Activated T-helper 17 cell treated with anti-CD3 and anti-CD28 coated beads, Interleukin-2, amount 50 U/mL, for 72 hours (primary cell): ENCODE measurements around the gene SNAPC4. TPM values are rescaled to one million over a fixed set of nuclear protein-coding genes. Genes with fewer than 3 reads are reported as not detected.

Source experiments
- ATAC-seq: fragments of 150-1000 bp; cut with Tn5 transposase; replicated peaks from 2 replicates; pipeline ENCODE4 v1.10.0; 2021; ENCODE audit warnings: mild to moderate bottlenecking, moderate library complexity
- H3K27ac Mint-ChIP-seq: one replicate; pipeline ENCODE4 v1.8.0; 2022; ENCODE audit warnings: mixed read lengths
- H3K27me3 Mint-ChIP-seq: one replicate; pipeline ENCODE4 v1.8.0; 2022; ENCODE audit warnings: mixed read lengths
- H3K36me3 Mint-ChIP-seq: one replicate; pipeline ENCODE4 v1.8.0; 2022; ENCODE audit warnings: low read depth, mild to moderate bottlenecking, mixed read lengths
- H3K4me1 Mint-ChIP-seq: one replicate; pipeline ENCODE4 v1.8.0; 2022; ENCODE audit warnings: mixed read lengths
- H3K4me3 Mint-ChIP-seq: one replicate; pipeline ENCODE4 v1.8.0; 2022; ENCODE audit warnings: mild to moderate bottlenecking, mixed read lengths
- H3K9me3 Mint-ChIP-seq: one replicate; pipeline ENCODE4 v1.8.0; 2022; ENCODE audit warnings: mixed read lengths
- total RNA-seq, 2 donors: library from RNA; stranded (reverse); gene quantifications; one replicate each; pipeline ENCODE4 v1.2.3, GENCODE V29; 2022

Gene SNAPC4
- 10 to 100 TPM; 16.3 to 21.9 TPM for total RNA-seq

- peak; percentile 66 for ATAC-seq
These were observed at the start of gene SNAPC4 for GRCh38 chr9:136400038-136400834. SNAPC4 (minus strand) TSS chr9:136400170; CDS start chr9:136398428, 1,742 bp downstream.

GRCh38 chr9:136448655-136449054 lies 48.7 kb upstream of the SNAPC4 start:
- no peak overlapping the region for H3K4me3 Mint-ChIP-seq
- H3K4me1 Mint-ChIP-seq = no peaks in the 10 kb centered on the region
- ATAC-seq = no peak
- H3K27me3 Mint-ChIP-seq = no peaks in the 10 kb centered on the region
- H3K36me3 Mint-ChIP-seq = peaks cover 95% of the 10 kb centered on the region
- H3K9me3 Mint-ChIP-seq = no peaks in the 10 kb centered on the region
- no peak overlapping the region for H3K27ac Mint-ChIP-seq

More at GRCh38 chr9:136400038-136400834, at the start of gene SNAPC4:
- Mint-ChIP-seq H3K27me3 (no peaks in the 10 kb centered on the region), H3K36me3 (peaks cover 79% of the 10 kb centered on the region), H3K27ac (peak within 1 kb of the TSS; percentile 91), H3K9me3 (no peaks in the 10 kb centered on the region), H3K4me3 (peak within 1 kb of the TSS; percentile 88), H3K4me1 (peaks cover 23% of the 10 kb centered on the region)

DNA sequence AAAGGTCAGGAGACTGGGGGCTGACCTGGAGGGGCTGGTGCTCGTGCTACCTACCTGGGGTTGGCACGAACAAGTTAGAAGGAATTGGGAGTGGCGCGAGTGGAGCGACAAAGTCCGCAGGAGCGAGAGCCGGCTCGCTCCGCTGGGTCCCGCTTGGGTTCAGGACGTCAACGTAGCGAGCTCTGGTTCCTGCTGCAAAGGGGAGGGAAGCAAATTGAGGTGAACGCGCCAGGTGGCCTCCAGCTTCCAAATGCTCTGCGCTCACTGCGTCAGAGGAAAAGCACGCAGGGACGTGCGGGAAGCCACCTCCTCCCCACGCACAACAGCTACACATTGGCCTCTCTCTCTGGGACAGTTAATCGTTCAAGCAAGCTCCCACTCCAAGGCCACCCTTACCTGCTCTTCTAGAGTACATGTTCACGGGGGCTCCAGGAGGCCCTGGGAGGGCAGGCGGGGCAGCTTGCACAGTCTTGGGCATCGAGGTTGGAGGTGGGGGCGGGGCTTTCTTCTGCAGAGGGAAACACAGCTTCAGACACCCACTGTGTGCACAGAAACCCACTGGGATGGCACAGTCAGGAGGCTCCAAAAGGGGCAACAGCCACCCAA lies 47.3 kb upstream of the SNAPC4 start:
- H3K27ac Mint-ChIP-seq = peak overlapping the region; percentile 43
- no peaks in the 10 kb centered on the region for H3K27me3 Mint-ChIP-seq
- no peaks in the 10 kb centered on the region for H3K4me1 Mint-ChIP-seq
- H3K36me3 Mint-ChIP-seq = peaks cover 95% of the 10 kb centered on the region
- H3K4me3 Mint-ChIP-seq = no peak overlapping the region
- H3K9me3 Mint-ChIP-seq = no peaks in the 10 kb centered on the region
- ATAC-seq = no peak

DNA sequence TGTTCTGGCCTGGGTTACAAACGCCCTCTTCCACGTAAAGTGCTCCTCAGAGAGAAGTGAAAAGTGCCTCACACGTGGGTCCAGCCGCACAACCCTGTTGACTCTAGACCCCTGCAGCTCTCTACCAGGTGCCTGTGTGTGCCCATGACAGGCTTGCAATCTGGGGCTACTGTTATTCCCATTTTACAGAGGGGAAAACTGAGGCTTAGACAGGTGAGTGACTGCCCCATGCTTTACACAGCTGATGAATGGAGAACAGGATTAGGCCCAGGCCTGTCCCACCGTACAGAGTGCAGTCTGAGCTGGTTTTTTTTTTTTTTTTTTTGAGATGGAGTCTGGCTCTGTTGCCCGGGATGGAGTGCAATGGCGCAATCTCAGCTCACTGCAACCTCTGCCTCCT lies 45.8 kb upstream of the SNAPC4 start:
- H3K4me3 Mint-ChIP-seq = no peak overlapping the region
- H3K27me3 Mint-ChIP-seq = no peaks in the 10 kb centered on the region
- no peaks in the 10 kb centered on the region for H3K9me3 Mint-ChIP-seq
- H3K27ac Mint-ChIP-seq = no peak overlapping the region
- peaks cover 91% of the 10 kb centered on the region for H3K36me3 Mint-ChIP-seq
- no peak for ATAC-seq
- no peaks in the 10 kb centered on the region for H3K4me1 Mint-ChIP-seq

DNA sequence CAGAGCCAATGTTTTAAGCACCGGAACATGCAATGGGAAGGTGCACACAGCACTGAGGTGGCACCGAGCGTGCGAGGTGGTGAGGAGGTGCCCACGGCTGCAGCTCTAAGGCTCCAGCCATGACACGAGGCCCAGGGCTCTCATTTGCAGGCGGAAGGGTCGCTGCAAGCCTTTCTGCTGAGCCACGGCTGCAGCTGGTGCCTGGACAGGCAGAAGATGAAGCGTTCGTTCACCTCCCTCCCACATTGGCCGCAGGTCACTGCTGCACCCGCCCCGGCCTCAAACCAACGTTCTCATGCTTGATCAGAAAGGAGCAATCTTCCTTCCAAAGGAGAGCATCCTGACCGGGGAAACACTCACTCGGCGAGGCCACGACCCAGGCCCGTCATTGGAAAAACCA lies 44.1 kb upstream of the SNAPC4 start:
- no peaks in the 10 kb centered on the region for H3K4me1 Mint-ChIP-seq
- ATAC-seq = no peak
- H3K36me3 Mint-ChIP-seq = peaks cover 79% of the 10 kb centered on the region
- no peak overlapping the region for H3K27ac Mint-ChIP-seq
- no peaks in the 10 kb centered on the region for H3K9me3 Mint-ChIP-seq
- H3K27me3 Mint-ChIP-seq = no peaks in the 10 kb centered on the region
- no peak overlapping the region for H3K4me3 Mint-ChIP-seq

DNA sequence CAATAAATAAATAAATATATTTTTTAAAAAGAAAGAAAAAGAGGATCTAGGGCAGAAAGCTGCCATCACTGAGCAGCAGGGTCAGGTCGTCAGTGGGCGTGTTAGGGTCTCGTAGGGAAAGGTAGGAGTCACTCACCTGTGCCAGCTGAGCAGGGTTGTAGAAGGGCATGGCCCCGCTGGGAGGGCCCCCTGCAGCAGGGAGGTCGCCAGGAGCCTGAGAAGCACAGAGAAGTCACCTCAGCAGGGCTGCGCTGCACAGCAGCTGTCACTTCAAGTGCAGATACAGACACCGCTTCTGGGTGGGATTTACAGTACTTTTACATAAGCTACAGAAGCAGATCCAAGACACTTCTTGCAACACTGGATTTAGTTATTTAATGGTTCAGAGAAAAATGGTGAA lies 43.7 kb upstream of the SNAPC4 start:
- H3K27ac Mint-ChIP-seq = no peak overlapping the region
- no peak for ATAC-seq
- H3K9me3 Mint-ChIP-seq = no peaks in the 10 kb centered on the region
- H3K27me3 Mint-ChIP-seq = no peaks in the 10 kb centered on the region
- no peak overlapping the region for H3K4me3 Mint-ChIP-seq
- H3K4me1 Mint-ChIP-seq = no peaks in the 10 kb centered on the region
- H3K36me3 Mint-ChIP-seq = peaks cover 75% of the 10 kb centered on the region

DNA sequence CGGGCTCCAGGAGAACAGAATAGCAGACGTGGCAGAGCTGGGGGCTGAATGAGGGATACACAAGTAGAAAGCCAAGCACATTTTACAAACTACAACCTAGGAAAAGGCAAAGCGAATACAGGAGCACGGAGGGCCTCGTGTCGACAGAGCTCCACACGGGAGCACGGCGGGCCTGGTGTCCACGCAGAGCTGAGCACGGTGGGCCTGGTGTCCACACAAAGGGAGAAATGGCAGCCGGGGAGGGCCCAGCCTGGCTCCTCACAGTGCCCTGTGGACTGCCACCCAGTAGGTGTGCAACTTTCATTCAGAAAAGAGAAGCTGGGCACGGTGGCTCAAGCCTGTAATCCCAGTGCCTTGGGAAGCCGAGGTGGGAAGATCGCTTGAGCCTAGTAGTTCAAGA lies 43.1 kb upstream of the SNAPC4 start:
- Mint-ChIP-seq H3K36me3 (peaks cover 74% of the 10 kb centered on the region), H3K27me3 (no peaks in the 10 kb centered on the region), H3K4me3 (no peak overlapping the region), H3K9me3 (no peaks in the 10 kb centered on the region), H3K27ac (no peak overlapping the region), H3K4me1 (no peaks in the 10 kb centered on the region)
- ATAC-seq = no peak

DNA sequence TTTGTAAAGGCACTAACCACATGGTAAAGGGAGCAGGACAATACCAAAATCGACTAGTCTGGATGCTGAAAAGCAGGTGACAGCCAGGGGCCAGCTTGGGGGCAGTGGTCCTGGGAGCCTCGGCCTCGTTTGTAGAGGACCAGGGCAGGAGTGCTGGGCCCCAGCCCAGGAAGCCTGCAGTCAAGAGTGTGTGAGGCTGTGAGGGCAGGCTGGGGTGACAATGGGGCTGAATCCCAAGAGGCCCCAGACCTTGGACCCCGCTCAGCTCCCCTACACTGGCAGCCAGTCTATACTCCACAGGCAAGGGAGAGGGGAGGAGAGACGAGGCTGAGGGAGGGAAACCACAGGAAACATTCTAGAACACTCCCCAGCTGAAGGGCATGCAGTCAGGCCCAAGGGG lies 42.3 kb upstream of the SNAPC4 start:
- Mint-ChIP-seq H3K27ac (peak overlapping the region; percentile 28), H3K27me3 (no peaks in the 10 kb centered on the region), H3K4me3 (no peak overlapping the region), H3K36me3 (peaks cover 72% of the 10 kb centered on the region), H3K4me1 (peaks cover 2% of the 10 kb centered on the region), H3K9me3 (no peaks in the 10 kb centered on the region)
- no peak for ATAC-seq

DNA sequence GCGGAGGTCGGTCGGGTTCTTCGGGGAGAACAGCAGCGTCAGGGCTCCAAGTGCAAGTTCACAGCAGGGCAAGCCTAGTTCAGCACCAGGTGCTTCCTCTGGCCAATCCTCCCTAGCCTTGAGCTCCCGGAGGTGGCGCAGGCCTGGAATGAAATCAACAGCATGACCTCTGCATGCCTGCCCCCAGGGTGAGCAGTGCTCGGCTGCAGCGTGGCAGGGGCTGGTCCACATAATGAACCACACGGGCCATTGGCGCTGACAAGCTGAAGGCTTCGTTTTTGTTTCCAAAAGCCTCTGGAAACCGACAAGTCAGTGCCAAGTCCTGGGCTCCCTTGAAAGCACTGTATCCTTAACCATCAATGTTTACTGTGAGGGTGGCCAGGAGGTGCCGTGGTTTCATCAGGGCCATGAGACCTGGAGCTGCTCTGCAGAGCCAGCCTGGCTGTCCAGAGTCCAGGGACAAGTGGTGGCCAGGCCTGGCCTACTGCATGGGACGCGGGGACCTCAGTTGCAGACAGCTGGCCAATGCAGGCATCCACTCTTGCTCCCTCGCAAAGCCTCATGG lies 41.8 kb upstream of the SNAPC4 start:
- H3K9me3 Mint-ChIP-seq = no peaks in the 10 kb centered on the region
- no peaks in the 10 kb centered on the region for H3K27me3 Mint-ChIP-seq
- ATAC-seq = no peak
- no peak overlapping the region for H3K27ac Mint-ChIP-seq
- no peak overlapping the region for H3K4me3 Mint-ChIP-seq
- H3K36me3 Mint-ChIP-seq = peaks cover 72% of the 10 kb centered on the region
- peaks cover 7% of the 10 kb centered on the region for H3K4me1 Mint-ChIP-seq

DNA sequence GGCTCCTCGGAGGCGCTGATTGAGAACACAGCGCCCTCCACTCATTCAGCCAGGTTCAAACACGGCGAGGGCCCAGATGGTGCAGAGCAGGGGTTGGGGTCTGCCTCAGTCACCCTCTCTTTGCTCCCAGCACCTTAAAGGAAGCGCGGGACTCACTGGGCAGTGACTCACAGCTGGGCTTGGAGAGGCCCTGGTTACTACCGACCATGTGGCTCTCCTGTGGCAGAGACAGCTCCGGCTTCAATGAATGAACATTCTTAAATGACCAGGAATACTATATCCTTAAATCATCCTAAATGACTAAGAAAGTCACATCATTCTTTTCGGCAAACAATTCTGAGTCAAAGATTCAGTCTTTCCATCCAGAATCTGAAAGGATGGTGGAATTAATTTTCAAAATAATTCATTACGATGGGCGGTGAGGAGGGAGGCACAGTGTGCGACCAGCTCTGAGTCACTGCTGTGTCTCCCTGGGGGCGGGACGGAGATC lies 41.3 kb upstream of the SNAPC4 start:
- Mint-ChIP-seq H3K27me3 (no peaks in the 10 kb centered on the region), H3K4me3 (no peak overlapping the region), H3K27ac (no peak overlapping the region), H3K4me1 (peaks cover 10% of the 10 kb centered on the region), H3K9me3 (no peaks in the 10 kb centered on the region), H3K36me3 (peaks cover 70% of the 10 kb centered on the region)
- no peak for ATAC-seq

DNA sequence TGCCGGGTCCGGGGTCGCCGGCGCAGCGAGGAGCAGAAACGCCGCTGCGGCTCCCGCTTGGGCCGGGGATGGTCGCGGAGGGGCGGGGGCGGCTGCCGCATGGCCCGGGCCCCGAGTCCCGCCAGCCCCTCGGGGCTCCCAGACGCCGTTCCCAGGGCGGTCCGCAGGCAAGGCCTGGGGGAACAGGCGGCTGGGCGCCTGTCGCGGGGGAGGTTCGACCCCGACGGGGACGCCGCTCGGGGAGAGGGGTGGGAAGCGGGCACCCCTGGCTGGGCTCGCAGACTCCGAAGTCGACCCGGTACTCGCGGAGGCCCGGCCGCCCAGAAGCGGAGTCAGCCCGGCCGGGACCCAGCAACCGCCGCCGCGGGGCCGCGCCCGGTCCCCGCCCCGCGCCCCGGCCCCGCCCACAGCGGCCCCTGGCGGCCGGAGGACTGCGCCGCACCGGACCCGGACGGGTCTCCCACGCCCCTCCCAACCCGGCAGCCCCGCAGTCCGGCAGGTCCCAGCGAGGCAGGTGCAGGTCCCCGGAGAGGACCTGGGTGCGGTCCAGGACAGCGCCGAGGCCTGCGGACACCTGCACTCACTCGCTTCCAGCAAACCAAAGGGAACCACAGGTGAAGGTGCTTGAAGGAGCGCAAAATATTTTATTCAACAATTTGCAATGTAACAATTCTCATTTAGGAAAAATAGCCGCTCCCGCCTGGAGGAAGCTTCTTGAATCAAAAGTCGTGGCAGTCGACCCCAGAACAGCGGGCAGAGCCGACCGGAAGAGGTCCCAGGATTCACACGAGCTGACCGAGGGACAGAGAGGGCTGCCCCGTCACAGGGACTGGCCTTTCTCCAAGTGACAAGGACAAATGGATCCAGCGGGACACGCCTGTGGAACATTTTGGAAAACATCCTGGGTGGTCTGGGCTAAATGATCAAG lies 39.8 kb upstream of the SNAPC4 start, which contains the start of gene INPP5E:
Gene INPP5E (minus strand): TSS at position 365 of the 928 bp plus-strand sequence. CDS start 426 bp downstream, outside the sequence.
- peaks cover 55% of the 10 kb centered on the region for H3K36me3 Mint-ChIP-seq
- H3K27ac Mint-ChIP-seq = no peak within 1 kb of the TSS
- peak; percentile 84 for ATAC-seq
- H3K4me3 Mint-ChIP-seq = peak within 1 kb of the TSS; percentile 87
- H3K9me3 Mint-ChIP-seq = no peaks in the 10 kb centered on the region
- H3K27me3 Mint-ChIP-seq = no peaks in the 10 kb centered on the region
- peaks cover 10% of the 10 kb centered on the region for H3K4me1 Mint-ChIP-seq

- H3K36me3 Mint-ChIP-seq = peaks cover 46% of the 10 kb centered on the region
- no peaks in the 10 kb centered on the region for H3K9me3 Mint-ChIP-seq
- no peaks in the 10 kb centered on the region for H3K27me3 Mint-ChIP-seq
- peak overlapping the region; percentile 87 for H3K27ac Mint-ChIP-seq
- ATAC-seq = peak; percentile 76
- peaks cover 10% of the 10 kb centered on the region for H3K4me1 Mint-ChIP-seq
- H3K4me3 Mint-ChIP-seq = peak overlapping the region; percentile 87
These were observed 38.8 kb upstream of the SNAPC4 start for GRCh38 chr9:136438548-136439480.

GRCh38 chr9:136437839-136438547 lies 38.0 kb upstream of the SNAPC4 start:
- no peak for ATAC-seq
- peak overlapping the region; percentile 87 for H3K27ac Mint-ChIP-seq
- H3K27me3 Mint-ChIP-seq = no peaks in the 10 kb centered on the region
- H3K9me3 Mint-ChIP-seq = no peaks in the 10 kb centered on the region
- peaks cover 10% of the 10 kb centered on the region for H3K4me1 Mint-ChIP-seq
- H3K36me3 Mint-ChIP-seq = peaks cover 38% of the 10 kb centered on the region
- H3K4me3 Mint-ChIP-seq = peak overlapping the region; percentile 87
